Activated naive CD4-positive, alpha-beta T cell treated with anti-CD3 and anti-CD28 coated beads, Interleukin-2, amount 50 U/mL, for 72 hours (primary cell): ENCODE data around the gene MAGEA4. TPM values are rescaled to one million over a fixed set of nuclear protein-coding genes. Genes with fewer than 3 reads are reported as not detected.
"Not testable (repeated sequence)": the region's sequence is repeated elsewhere in the genome, so short reads cannot be mapped to it uniquely, and the experiment has no call there.

Source experiments
- ATAC-seq, 2 donors: fragments of 150-1000 bp; cut with Tn5 transposase; 2 replicates each; pipeline ENCODE4 v1.10.0; 2021; ENCODE audit warnings: mild to moderate bottlenecking in 2 of 2, moderate library complexity in 2 of 2
- DNase-seq, 2 donors: peaks; one replicate each; pipeline ENCODE4 v3.0.0; 2021 to 2022; ENCODE audit warnings: low spot score in 2 of 2
- H3K27ac Mint-ChIP-seq, 2 donors: one replicate each; pipeline ENCODE4 v1.8.0; 2022; ENCODE audit warnings: mild to moderate bottlenecking in 2 of 2, mixed read lengths in 2 of 2
- H3K36me3 Mint-ChIP-seq, 2 donors: one replicate each; pipeline ENCODE4 v1.8.0; 2022; ENCODE audit warnings: mixed read lengths in 2 of 2
- H3K9me3 Mint-ChIP-seq, 2 donors: one replicate each; pipeline ENCODE4 v1.8.0; 2022; ENCODE audit warnings: mixed read lengths in 2 of 2
- total RNA-seq, 2 donors: library from RNA; stranded (reverse); gene quantifications; one replicate each; pipeline ENCODE4 v1.2.3, GENCODE V29; 2022

MAGEA4 gene, protein sequence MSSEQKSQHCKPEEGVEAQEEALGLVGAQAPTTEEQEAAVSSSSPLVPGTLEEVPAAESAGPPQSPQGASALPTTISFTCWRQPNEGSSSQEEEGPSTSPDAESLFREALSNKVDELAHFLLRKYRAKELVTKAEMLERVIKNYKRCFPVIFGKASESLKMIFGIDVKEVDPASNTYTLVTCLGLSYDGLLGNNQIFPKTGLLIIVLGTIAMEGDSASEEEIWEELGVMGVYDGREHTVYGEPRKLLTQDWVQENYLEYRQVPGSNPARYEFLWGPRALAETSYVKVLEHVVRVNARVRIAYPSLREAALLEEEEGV
- not detected for total RNA-seq

DNA sequence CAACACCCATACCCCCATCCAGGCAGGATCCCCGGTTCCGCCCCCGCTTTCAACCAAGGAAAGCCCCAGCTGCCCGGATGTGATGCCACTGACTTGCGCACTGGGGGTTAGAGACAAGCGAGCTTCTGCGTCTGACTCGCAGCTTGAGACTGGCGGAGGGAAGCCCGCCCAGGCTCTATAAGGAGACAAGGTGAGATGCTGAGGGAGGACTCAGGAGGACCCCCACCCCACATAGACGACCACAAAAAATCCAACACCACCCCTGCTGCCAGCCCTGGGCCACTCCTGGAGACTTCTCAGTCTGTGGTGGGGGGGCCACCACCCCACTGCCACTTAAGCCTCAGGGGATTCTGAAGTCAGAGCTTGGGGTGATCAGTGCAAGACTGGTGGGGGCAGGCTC, at the start of gene MAGEA4:
MAGEA4 (plus strand) TSS at position 110 of the 400 bp plus-strand sequence. CDS start 10,776 bp downstream, outside the sequence.
- H3K36me3 Mint-ChIP-seq: no peaks in the 10 kb centered on the region
- H3K9me3 Mint-ChIP-seq: no peaks in the 10 kb centered on the region
- H3K27ac Mint-ChIP-seq: no peak within 1 kb of the TSS
- no peak for ATAC-seq
- DNase-seq: no peak

- no peak overlapping the region for H3K27ac Mint-ChIP-seq
- H3K36me3 Mint-ChIP-seq: no peaks in the 10 kb centered on the region
- DNase-seq (no peak), ATAC-seq (no peak)
- H3K9me3 Mint-ChIP-seq: peaks cover 0 to 4% of the 10 kb centered on the region in 2 donors
Measured at GRCh38 chrX:151870602-151871001, 42.1 kb upstream of the MAGEA4 start.

GRCh38 chrX:151871244-151871643, 41.4 kb upstream of the MAGEA4 start:
- DNase-seq: no peak
- H3K9me3 Mint-ChIP-seq: peaks cover 0 to 4% of the 10 kb centered on the region in 2 donors
- no peak for ATAC-seq
- no peaks in the 10 kb centered on the region for H3K36me3 Mint-ChIP-seq
- H3K27ac Mint-ChIP-seq: no peak overlapping the region

DNA sequence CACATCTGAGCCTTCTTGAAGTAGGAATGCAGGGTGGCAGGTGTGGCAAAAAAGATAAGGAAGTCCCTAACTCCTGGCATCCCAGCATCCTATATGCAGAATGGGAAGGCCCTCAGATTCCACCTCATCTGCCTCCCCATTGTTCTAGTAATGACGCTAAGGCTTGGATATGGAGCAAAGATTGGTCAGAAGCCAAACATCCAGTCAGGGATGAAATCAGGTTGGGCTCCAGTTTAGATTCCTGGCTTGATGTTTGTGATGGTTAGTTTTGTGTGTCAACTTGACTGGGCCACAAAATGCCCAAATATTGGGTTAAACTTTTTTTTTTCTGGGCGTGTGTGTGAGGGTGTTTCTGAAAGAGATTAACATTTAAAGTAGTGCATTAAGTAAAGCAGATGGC, 39.6 kb upstream of the MAGEA4 start:
- Mint-ChIP-seq H3K27ac (no peak overlapping the region), H3K9me3 (peaks cover 0 to under 1% of the 10 kb centered on the region in 2 donors), H3K36me3 (no peaks in the 10 kb centered on the region)
- DNase-seq (no peak), ATAC-seq (no peak)

GRCh38 chrX:151875270-151876026, 37.2 kb upstream of the MAGEA4 start:
- no peak for ATAC-seq
- H3K9me3 Mint-ChIP-seq: peaks cover 0 to 5% of the 10 kb centered on the region in 2 donors

GRCh38 chrX:151878574-151878973, 34.1 kb upstream of the MAGEA4 start:
- Mint-ChIP-seq H3K36me3 (no peaks in the 10 kb centered on the region), H3K27ac (no peak overlapping the region), H3K9me3 (peaks cover 0 to 5% of the 10 kb centered on the region in 2 donors)
- DNase-seq (no peak), ATAC-seq (no peak)

More at GRCh38 chrX:151875270-151876026, 37.2 kb upstream of the MAGEA4 start:
- no peak for DNase-seq
- Mint-ChIP-seq H3K27ac (no peak overlapping the region), H3K36me3 (no peaks in the 10 kb centered on the region)

DNA sequence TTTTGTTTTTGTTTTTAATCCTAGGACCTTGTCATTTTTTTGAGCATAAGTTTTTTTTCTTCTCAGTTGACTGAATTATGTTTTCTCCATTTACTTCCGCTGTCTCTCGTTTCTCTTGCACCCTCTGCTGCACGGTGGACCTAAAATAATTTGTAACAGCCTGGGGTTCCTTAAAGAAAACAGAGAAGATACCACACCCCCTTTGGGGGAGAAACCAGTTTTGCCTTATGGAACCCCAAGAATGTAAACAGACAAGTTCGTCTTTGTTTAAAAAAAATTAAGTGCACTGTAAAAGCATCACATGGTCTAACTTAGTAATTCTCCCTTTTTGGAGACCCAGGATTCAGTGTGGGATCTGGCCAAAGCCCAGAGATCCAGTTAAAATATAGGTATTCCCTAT, 32.8 kb upstream of the MAGEA4 start:
- H3K9me3 Mint-ChIP-seq: peaks cover 0 to 5% of the 10 kb centered on the region in 2 donors
- DNase-seq (no peak), ATAC-seq (no peak)
- H3K36me3 Mint-ChIP-seq: no peaks in the 10 kb centered on the region
- no peak overlapping the region for H3K27ac Mint-ChIP-seq

- H3K9me3 Mint-ChIP-seq: peaks cover 0 to 5% of the 10 kb centered on the region in 2 donors
- DNase-seq: no peak
- no peak for ATAC-seq
- H3K36me3 Mint-ChIP-seq: no peaks in the 10 kb centered on the region
- H3K27ac Mint-ChIP-seq: no peak overlapping the region
Measured at GRCh38 chrX:151880895-151881294, 31.8 kb upstream of the MAGEA4 start.

DNA sequence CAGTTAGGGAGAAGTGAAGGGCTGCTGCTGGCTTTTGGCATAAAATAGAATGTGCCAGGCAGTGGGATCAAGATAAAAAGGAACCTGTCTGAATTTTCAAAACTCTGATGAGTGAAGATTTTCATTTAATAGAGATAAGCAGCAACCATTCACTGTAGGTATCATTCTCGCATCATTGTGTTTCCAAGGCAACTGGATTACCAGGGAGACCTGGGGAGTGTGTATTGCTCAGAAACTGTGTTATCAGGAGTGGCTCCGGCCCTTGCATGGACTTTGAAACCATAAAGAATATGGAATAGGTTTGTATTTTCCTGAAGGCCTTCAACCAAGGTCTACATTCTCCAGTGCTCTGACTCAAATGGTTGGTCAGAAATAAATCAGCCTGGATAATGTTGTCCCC, 23.3 kb upstream of the MAGEA4 start:
- Mint-ChIP-seq H3K9me3 (no peaks in the 10 kb centered on the region), H3K36me3 (no peaks in the 10 kb centered on the region), H3K27ac (no peak overlapping the region)
- no peak for ATAC-seq
- DNase-seq: no peak

GRCh38 chrX:151896734-151897474, 15.8 kb upstream of the MAGEA4 start:
- ATAC-seq (no peak), DNase-seq (no peak)
- Mint-ChIP-seq H3K27ac (no peak overlapping the region), H3K36me3 (no peaks in the 10 kb centered on the region), H3K9me3 (no peaks in the 10 kb centered on the region)

GRCh38 chrX:151899622-151900021, 13.1 kb upstream of the MAGEA4 start:
- no peaks in the 10 kb centered on the region for H3K36me3 Mint-ChIP-seq
- no peak overlapping the region for H3K27ac Mint-ChIP-seq
- DNase-seq (no peak), ATAC-seq (no peak)
- H3K9me3 Mint-ChIP-seq: no peaks in the 10 kb centered on the region

GRCh38 chrX:151901826-151902225, 10.9 kb upstream of the MAGEA4 start:
- ATAC-seq: no peak
- Mint-ChIP-seq H3K36me3 (no peaks in the 10 kb centered on the region), H3K9me3 (no peaks in the 10 kb centered on the region), H3K27ac (no peak overlapping the region)
- DNase-seq: no peak

- no peak overlapping the region for H3K27ac Mint-ChIP-seq
- H3K36me3 Mint-ChIP-seq: no peaks in the 10 kb centered on the region
- no peak for ATAC-seq
Measured at GRCh38 chrX:151902813-151903591, 9.7 kb upstream of the MAGEA4 start.

GRCh38 chrX:151904989-151905388, 7.7 kb upstream of the MAGEA4 start:
- no peaks in the 10 kb centered on the region for H3K36me3 Mint-ChIP-seq
- H3K27ac Mint-ChIP-seq: no peak overlapping the region

More at GRCh38 chrX:151902813-151903591, 9.7 kb upstream of the MAGEA4 start:
- no peak for DNase-seq
- no peaks in the 10 kb centered on the region for H3K9me3 Mint-ChIP-seq

GRCh38 chrX:151912221-151912620, 468 bp upstream of the MAGEA4 start:
- Mint-ChIP-seq H3K9me3 (no peaks in the 10 kb centered on the region), H3K27ac (no peak overlapping the region), H3K36me3 (no peaks in the 10 kb centered on the region)
- DNase-seq (no peak), ATAC-seq (no peak)

More at GRCh38 chrX:151904989-151905388, 7.7 kb upstream of the MAGEA4 start:
- H3K9me3 Mint-ChIP-seq: no peaks in the 10 kb centered on the region
- ATAC-seq: no peak
- DNase-seq: no peak

DNA sequence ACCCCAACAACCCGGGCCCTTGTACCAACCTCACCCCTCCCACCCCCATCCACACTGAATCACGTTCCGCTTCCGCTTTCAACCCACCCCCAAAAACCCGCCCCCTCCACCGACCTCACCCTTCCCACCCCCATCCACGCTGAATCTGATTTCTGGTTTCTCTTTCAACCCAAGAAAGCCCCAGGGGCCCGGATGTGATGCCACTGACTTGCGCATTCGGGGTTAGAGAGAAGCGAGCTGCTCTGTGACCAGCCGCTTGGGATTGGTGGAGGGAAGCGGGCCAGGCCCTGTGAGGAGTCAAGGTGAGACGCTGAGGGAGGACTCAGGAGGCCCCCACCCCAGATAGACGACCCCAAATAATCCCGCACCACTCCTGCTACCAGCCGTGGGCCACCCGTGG, 6.0 kb downstream of the MAGEA4 start:
- not testable (repeated sequence) for ATAC-seq, H3K9me3 Mint-ChIP-seq, H3K36me3 Mint-ChIP-seq, H3K27ac Mint-ChIP-seq, DNase-seq
